ENCODE data around the gene BDH1. TPM values are rescaled to one million over a fixed set of nuclear protein-coding genes. Genes with fewer than 3 reads are reported as not detected.
"Not testable (repeated sequence)": the region's sequence is repeated elsewhere in the genome, so short reads cannot be mapped to it uniquely, and the experiment has no call there.

Gene BDH1
- total RNA-seq, 1 donor from 2014 or later = 78.4 TPM

DNA sequence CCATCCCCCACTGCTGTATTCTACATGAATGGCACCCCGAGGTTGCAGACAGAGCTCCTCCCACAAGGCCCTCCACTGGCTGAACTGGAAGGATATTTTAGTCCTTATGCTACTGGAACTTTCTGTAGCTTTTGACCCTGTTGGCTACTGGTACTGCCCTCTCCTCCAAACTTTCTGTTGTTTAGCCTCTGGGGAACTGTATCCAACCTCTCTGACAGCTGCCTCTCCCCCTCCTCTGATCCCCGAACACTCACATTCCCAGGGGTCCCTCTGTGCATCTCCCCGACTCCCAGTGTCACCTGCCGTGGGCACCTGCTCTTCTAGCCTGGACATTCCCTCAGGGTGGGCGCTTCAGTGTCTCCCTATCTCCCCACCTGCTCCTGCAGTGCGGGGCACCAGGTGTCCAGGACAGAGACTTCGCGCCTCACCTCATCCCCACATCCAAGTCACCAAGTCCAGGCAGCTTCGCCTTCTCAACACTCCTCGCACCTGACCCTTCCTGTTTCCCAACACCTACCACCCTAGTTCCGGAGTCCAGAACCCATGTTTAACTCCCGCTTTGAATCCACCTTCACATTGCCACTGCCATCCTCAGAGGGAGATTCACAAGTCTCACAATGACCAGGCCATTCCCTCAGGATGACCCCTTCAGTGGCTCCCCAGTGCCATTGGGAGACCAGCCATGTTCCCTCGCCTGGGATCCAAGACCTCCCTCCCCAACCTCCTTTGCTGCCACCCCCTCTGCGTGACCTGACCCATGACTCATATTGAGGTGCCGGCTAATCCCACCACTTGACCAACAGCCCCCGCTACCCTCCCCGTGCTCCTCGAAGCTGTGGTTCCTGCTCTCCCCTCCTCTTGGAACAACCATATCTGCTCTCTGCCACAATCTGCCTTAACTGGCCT is 34.2 kb downstream of the BDH1 start:
- intact Hi-C loops (cut with micrococcal nuclease) = no loop called here

DNA sequence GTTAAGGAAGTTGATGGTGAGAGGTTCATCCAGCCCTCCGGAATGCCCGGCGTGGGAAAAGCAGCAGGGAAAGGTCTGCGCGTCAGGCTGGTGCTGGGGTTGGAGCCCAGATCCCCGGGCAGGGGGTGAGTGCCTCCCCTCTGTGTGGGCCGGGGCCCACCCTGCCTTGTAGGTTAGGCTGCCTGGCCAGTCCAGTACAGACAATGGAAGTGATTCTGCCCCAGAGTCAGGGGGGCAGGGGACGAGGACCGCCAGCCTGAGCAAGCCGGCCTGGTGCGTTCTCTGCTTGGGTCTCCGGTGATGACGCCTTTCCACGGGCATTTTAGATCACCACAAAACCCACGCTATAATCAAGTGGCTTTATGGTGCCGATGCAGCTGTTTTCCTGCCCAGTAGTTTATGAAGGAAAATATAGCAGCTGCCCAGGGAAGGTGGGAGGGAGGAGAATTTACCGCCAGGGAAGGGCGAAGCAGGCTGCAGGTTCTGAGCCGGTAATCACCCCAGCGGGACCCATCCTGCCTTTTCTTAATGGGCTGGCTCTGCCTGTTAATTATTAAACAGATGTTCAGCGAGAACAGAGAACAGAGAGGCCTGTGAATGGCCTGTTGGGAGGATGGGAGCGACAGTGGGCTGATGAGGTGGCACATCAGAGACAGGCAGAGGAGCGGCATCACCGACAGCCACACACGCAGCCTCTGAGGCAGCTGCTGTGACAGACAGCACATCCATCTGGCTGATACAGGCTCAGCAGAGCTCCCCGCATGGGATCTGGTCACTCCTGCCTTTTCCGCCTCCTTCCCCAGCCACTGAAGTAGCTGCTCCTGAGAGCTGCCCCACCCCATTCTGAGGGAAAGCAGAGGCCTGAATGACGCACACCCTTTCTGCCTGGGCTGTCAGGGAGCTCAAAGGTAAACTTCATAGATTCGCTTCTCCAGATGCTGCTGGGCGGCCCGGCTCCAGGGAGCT is 35.2 kb downstream of the BDH1 start:
- intact Hi-C loops (cut with micrococcal nuclease) = no loop called here

DNA sequence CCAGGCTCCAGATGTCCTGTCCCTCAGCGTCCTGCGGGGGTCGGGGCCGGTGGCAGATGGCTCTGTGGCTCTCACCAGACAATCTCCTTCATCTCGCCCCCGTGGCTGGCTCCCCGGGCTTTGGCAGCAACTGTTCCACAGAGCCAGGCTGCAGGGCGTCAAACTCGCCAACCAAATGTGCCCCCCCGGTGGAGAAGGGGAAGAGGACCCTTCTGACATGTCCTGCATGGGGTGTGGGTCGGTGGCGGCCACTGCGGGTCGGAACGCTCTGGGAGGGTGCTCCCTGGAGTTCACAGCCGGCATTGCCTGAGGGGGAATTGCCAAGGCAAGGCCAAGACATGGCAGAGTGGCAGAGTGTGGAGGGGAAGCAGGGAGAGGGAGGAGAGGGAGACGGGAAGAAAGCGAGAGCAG is 36.0 kb downstream of the BDH1 start:
- intact Hi-C loops (cut with micrococcal nuclease) = no loop called here

DNA sequence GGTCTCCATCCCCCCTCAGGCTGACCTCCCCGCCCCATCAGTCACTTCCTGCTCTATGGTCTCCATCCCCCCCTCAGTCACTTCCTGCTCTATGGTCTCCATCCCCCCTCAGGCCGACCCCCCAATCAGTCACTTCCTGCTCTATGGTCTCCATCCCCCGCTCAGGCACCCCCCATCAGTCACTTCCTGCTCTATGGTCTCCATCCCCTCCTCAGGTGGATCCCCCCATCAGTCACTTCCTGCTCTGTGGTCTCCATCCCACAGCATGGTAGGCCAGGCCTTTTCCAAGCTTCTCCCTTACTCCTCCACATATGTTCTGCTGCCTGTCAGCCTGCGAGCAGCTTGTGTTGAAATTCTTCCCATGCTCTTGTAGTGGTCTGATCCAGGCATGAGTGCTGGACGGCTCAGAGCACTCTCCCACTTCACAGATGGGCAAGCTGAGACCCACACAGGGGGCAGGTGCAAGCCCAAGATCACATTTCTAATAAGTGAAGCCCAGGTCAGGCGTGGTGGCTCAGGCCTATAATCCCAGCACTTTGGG is 36.8 kb downstream of the BDH1 start:
- intact Hi-C loops (cut with micrococcal nuclease) = no loop called here

DNA sequence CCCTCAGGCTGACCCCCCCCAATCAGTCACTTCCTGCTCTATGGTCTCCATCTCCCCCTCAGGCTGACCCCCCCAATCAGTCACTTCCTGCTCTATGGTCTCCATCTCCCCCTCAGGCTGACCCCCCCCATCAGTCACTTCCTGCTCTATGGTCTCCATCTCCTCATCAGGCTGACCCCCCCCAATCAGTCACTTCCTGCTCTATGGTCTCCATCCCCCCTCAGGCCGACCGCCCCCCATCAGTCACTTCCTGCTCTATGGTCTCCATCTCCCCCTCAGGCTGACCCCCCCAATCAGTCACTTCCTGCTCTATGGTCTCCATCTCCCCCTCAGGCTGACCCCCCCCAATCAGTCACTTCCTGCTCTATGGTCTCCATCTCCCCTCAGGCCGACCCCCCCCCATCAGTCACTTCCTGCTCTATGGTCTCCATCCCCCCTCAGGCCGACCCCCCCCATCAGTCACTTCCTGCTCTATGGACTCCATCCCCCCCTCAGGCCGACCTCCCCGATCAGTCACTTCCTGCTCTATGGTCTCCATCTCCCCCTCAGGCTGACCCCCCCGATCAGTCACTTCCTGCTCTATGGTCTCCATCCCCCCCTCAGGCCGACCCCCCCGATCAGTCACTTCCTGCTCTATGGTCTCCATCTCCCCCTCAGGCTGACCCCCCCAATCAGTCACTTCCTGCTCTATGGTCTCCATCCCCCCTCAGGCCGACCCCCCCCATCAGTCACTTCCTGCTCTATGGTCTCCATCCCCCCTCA is 37.7 kb downstream of the BDH1 start:
- intact Hi-C loops (cut with micrococcal nuclease) = not testable (repeated sequence)

DNA sequence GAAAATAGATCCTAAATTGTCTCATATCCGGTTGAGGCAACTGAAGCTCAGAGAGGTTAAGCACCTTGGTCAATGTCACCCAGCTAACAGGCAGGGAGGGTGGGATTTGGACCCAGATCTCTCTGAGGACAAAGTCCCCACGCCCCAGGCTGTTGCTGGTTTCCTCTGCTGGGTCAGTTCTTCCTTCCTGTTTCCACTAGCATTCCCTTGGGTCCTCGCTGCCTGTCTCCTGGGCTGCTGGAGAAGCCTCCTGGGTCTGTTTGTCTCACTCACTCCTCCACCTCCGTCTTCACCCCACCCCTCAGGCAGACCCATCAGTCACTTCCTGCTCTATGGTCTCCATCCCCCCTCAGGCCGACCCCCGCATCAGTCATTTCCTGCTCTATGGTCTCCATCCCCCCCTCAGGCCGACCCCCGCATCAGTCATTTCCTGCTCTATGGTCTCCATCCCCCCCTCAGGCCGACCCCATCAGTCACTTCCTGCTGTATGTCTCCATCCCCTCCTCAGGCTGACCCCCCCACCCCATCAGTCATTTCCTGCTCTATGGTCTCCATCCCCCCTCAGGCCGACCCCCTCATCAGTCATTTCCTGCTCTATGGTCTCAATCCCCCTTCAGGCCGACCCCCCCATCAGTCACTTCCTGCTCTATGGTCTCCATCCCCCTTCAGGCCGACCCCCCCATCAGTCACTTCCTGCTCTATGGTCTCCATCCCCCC is 38.7 kb downstream of the BDH1 start:
- intact Hi-C loops (cut with micrococcal nuclease) = not testable (repeated sequence)

DNA sequence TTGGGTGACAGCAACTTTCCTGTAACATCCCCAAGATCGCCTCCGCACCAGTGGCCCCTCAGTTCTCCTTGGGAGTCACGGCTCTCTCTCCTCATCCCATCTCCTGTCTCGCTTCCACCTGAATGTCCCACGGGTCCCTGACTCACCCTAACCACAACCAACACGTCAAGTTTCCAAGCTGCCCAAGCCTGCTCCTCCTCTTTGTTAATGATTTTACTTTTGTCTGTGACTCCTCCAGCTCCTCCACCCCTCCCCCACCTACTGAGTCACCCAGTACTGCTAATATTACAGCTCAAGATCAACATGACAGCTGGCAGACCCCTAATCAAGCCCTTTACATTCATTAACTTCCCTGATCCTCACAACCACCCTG is 39.3 kb downstream of the BDH1 start:
- intact Hi-C loops (cut with micrococcal nuclease) = no loop called here

DNA sequence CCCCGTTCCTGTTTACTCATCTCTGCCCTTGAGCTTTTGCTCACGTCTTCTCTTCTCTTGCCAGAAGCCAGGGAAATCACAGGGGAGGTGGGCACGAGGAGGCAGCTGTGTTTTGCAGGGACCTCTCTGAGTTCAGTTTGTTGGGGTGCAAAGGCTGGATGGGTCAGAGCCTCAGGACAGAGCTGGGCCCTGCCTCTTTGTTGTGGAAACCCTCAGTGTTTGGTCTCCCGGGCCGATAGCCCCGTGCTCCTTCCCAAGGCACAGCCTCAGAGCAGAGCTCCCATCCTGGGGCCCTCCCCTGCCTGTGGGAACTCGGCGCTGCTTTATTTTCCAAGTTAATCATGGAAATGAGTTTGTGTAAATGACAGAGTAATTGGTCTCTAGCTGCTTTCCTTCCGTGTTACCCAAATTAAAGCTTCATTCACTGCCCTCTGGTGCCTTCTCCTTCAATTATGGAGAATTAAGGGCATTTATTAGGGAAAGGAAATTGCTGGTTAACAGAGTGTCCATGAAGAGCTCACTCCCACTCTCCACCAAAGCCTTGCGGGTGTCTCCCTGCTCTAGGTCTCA is 40.9 kb downstream of the BDH1 start:
- intact Hi-C loops (cut with micrococcal nuclease) = no loop called here

DNA sequence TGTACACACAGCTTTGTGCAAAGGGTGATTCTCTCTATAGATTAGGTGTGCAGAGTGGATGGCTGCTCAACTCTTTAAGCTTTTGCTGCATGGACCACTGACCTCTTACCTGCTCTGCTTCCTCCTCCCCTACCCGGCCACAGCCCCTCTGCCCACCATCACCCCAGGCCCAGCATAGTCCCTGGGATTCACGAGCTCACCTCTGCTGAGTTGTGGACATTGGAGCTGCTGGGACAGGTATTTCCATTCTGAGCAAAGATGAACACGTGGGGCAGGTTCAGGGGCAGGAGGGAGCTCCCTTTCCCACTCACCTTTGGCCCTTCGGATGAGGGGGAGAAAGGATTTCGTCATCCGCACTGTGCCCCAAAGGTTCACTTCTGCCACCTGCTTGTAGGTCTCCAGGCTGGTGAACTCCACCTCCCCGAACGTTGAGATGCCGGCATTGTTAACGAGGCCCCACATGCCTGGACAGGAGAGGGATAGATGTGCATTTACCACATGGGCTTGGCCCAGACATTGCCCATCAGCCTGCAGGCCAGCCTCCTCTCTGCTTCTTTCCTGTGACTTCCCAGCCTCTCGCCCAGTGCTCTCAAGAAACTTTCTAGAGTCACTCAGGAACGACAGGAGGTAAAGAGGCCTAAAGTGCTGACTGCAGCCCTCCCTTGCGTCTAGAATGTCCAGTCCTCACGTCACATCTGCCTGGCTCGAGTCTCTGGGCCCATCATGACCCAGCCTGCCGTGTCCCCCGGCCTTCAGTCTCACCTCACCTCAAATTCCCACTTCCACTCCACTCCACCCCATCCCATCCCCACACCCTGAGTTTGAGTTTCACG is 41.6 kb downstream of the BDH1 start:
- intact Hi-C loops (cut with micrococcal nuclease) = no loop called here

DNA sequence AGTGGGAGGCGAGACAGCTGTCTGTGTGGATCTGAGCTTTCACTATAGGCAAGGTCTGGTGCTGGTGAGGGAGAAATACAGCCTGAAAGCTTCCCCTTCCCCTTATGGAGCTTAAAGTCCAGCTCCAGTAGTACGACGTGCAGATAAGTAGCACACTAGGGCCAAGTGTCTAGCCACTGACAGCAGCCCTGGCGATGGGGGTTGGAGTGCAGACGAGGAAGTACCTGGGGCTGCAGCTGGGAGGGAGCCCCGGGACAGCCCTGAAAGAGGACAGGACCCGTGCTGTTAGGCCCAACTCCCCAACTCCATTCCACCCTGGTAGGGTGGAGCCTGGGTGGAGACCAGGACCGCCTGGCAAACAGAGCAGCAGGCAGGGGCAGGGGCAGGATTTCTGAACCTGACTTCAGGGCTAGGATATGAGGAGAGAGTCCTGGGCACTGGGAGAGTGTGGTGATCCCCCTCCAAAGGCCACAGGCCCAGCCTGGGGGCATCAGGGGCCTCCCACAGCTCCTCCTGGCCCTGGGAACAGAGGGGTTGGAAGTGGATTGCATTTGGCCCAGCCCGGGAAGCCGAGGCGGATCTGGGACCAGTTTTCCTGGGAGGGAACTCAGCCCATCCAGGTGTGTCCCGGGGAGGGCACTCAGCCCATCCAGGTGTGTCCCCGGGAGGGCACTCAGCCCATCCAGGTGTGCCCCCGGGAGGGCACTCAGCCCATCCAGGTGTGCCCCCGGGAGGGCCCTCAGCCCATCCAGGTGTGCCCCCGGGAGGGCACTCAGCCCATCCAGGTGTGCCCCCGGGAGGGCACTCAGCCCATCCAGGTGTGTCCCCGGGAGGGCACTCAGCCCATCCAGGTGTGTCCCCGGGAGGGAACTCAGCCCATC is 42.8 kb downstream of the BDH1 start:
- intact Hi-C loops (cut with micrococcal nuclease) = no loop called here

DNA sequence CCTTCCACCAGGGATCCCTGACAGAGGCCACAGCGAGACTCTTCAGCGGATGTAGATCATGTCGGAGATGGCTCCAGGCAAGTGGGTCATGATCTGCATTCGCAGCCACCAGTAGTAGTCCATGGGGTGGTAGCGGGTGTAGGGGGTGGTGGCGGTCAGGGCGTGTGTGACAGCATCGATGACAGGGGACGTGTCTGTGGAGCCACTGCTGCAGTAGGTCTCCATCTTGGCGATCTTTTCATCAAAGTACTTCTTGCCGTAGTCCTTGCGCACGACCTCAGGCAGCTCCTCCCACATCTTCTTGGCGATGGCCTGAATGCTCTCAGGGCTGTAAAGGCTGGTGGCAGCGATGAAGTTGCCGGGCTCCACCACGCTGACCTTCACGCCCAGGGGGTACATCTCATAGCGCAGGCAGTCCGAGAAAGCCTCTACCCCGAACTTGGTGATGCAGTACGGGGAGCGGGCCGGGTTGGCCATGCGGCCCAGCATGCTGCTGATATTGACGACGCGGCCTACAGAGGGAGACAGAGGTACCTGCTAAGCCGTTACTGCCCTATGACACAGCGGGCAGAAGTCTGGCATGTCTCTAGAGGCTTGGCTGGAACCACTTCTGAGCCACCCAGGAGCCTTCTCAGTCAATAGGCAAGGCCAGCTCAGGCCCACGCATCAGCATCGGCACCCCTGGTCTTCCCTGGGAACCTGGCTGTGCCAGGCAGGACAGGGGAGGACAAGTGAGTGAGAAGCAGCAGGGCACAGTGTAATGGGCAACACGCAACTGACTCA is 43.7 kb downstream of the BDH1 start:
- intact Hi-C loops (cut with micrococcal nuclease) = loop anchor here (2.0 kb wide), 2 partner anchors 255 to 287 kb away; no protein-coding TSS in a partner anchor

DNA sequence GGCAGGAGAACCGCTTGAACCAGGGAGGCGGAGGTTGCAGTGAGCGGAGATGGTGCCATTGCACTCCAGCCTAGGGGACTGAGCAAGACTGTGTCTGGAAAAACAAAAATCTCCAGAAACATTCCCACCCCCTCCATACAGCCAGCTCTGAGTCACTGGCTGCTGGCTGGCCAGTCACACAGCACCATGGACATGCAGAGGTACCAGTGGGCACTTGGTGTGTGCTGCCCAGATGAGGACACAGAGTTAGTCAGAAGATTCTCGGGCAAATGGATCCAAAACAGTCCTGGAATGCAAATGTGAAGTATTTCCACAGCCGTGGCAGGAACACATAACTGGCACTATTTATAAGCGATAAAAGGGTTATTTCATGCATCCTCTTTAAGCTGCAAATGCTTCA is 44.6 kb downstream of the BDH1 start:
- intact Hi-C loops (cut with micrococcal nuclease) = loop anchor here (2.0 kb wide), 2 partner anchors 254 to 286 kb away; no protein-coding TSS in a partner anchor

DNA sequence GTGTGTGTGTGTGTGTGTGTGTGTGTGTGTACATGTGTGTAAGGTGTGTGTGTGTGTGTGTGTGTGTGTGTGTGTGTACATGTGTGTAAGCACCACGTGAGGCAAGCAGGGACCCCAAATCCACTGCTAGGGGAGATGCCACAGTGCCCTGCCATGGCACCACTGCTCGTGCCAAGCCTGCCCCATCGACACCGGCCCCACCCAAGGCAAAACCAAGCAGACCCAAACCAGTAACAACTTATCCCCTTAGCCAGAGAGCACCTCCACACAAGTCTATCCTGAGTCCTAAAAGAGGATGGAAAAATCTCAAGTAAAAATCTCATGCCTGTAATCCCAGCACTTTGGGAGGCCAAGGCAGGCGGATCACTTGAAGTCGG is 45.1 kb downstream of the BDH1 start:
- intact Hi-C loops (cut with micrococcal nuclease) = loop anchor here (2.0 kb wide), 2 partner anchors 254 to 286 kb away; no protein-coding TSS in a partner anchor

DNA sequence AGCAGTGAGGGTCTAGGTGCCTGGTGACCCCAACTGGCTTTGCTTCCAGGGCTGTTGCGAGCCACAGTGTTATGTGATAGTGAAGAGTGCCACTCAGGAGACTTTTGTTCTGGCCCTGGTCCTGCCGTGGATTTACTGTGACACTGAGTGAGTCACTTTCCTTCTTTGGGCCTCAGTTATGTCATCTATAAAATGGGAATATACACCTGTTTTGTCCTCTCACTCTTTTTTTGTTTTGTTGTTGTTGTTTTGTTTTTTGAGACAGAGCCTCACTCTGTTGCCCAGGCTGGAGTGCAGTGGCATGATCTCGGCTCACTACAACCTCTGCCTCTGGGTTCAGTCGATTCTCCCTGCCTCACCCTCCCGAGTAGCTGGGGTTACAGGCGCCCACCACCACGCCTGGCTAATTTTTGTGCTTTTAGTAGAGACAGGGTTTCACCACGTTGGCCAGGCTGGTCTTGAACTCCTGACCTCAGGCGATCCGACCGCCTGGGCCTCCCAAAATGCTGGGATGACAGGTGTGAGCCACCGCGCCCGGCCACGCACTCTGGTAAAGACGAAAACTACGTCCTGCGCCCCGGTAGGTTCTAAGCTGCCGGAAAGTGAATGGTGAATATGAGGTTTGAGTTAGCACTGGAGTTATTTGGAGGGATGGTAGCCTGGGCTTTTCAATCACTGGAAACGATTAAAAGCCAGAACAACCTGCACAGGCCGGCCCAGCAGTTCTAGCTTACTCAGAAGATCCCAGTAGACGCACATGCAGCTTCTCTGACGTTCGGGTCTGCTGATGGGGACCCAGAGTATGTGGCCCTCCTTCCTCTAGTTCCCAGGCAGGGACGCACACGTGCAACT is 46.6 kb downstream of the BDH1 start:
- intact Hi-C loops (cut with micrococcal nuclease) = no loop called here

DNA sequence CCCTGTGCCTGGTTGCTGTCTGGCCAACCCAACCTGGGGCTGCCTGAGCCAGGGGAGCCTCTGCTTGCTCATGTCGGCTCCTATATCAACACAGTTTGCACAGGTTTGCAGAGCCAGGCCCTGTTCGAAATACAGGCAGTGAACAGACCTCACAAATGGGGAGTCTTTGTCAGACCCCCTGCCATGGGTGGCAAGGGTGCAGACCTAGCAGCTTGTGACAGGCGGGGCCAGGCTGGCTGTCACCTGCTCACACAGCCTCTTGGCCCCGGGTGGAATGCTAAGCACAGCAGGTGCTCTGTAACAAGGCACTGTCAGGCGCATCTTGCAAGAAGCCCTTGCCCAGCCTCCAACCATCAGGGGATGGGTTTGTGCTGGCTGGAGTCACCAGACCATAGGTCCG is 47.3 kb downstream of the BDH1 start:
- intact Hi-C loops (cut with micrococcal nuclease) = no loop called here

DNA sequence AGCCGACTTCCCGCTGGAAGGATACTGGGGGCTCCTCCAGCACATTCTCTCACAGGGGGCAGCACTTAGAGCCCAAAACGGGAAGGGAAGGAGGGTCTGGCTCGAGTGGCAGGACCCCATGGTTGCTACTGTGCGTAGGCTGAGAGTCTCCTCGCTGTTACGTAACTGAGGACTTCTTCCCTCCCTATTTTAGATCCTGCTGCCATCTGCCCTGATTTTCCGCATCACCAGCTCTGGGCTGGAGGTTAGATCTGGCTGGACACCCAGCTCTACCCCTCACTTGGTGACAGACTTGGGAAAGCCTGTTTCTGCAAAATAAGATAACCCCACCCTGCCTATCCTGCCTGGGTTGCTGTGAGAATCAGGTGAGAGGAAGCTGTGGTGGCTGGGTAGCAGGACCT is 47.7 kb downstream of the BDH1 start:
- intact Hi-C loops (cut with micrococcal nuclease) = no loop called here

Data from T-helper 2 cell treated with Interferon-gamma antibody and Interleukin-4, amounts not matched to agents 100 ng/mL and 5 ng/mL, for 36 hours (primary cell).